WTC11 (cell line): ENCODE data around the gene DCD. TPM values are rescaled to one million over a fixed set of nuclear protein-coding genes. Genes with fewer than 3 reads are reported as not detected.

Experiments used
- ATAC-seq: fragments of 200-7000 bp; cut with Tn5 transposase; 2 replicates; pipeline ENCODE4 v1.10.0; 2021; ENCODE audit warnings: mild to moderate bottlenecking, moderate library complexity
- CTCF ChIA-PET: fragments of 300-600 bp; sonication (Branson Sonifier 250); formaldehyde crosslinking; loops from one replicate; lab custom pipeline; 2021; ENCODE audit warnings: antibody characterized with exemption; lab: Charles Lee
- POLR2A ChIA-PET: fragments of 350-600 bp; sonication (Branson Sonifier 250); formaldehyde crosslinking; loops from one replicate; lab custom pipeline; 2021; ENCODE audit warnings: antibody characterized with exemption; lab: Charles Lee
- DNase-seq: peaks from one replicate; pipeline ENCODE4 v3.0.0; 2021; ENCODE audit warnings: low spot score
- H3K27ac Mint-ChIP-seq: 2 replicates; pipeline ENCODE4 v1.8.0; 2021; ENCODE audit warnings: mixed read lengths
- H3K27me3 Mint-ChIP-seq: 2 replicates; pipeline ENCODE4 v1.8.0; 2021; ENCODE audit warnings: low read depth, mild to moderate bottlenecking, moderate library complexity, mixed read lengths
- H3K36me3 Mint-ChIP-seq: 2 replicates; pipeline ENCODE4 v1.8.0; 2021; ENCODE audit warnings: mixed read lengths
- H3K4me1 Mint-ChIP-seq: 2 replicates; pipeline ENCODE4 v1.8.0; 2022; ENCODE audit warnings: mixed read lengths
- H3K4me3 Mint-ChIP-seq: 2 replicates; pipeline ENCODE4 v1.8.0; 2021; ENCODE audit warnings: mild to moderate bottlenecking, moderate library complexity, mixed read lengths
- H3K9me3 Mint-ChIP-seq: 2 replicates; pipeline ENCODE4 v1.8.0; 2021; ENCODE audit warnings: mixed read lengths
- ATF1 ChIP-seq: sonication (generic); formaldehyde crosslinking; IDR thresholded peaks from 2 replicates; pipeline ENCODE4 v1.8.1; 2023; ENCODE audit warnings: mild to moderate bottlenecking, moderate library complexity, missing genetic modification reagents
- ETV6 ChIP-seq: sonication (generic); formaldehyde crosslinking; IDR thresholded peaks from 2 replicates; pipeline ENCODE4 v1.8.1; 2022; ENCODE audit warnings: mild to moderate bottlenecking, missing genetic modification reagents
- GRHL2 ChIP-seq: fragments of 250-450 bp; sonication (Bioruptor Pico); IDR thresholded peaks from 2 replicates; pipeline ENCODE4 v1.8.0; 2022; ENCODE audit warnings: mild to moderate bottlenecking, moderate library complexity; ENCODE audit not compliant: insufficient replicate concordance, severe bottlenecking
- KAT7 ChIP-seq: sonication (generic); formaldehyde crosslinking; IDR thresholded peaks from 2 replicates; pipeline ENCODE4 v1.8.1; 2023; ENCODE audit warnings: missing genetic modification reagents, mild to moderate bottlenecking, borderline replicate concordance
- MXD4 ChIP-seq: fragments of 250-450 bp; sonication (Bioruptor Pico); IDR thresholded peaks from 2 replicates; pipeline ENCODE4 v1.8.0; 2021; ENCODE audit warnings: mild to moderate bottlenecking, moderate library complexity, borderline replicate concordance
- NR3C1 ChIP-seq: sonication (generic); formaldehyde crosslinking; conservative IDR thresholded peaks from 2 replicates; pipeline ENCODE4 v1.8.1; 2023; ENCODE audit warnings: low read depth, mild to moderate bottlenecking, missing genetic modification reagents
- ZNF263 ChIP-seq: sonication (generic); formaldehyde crosslinking; IDR thresholded peaks from 2 replicates; pipeline ENCODE4 v1.8.1; 2022; ENCODE audit warnings: low read depth, mild to moderate bottlenecking, moderate library complexity, missing genetic modification reagents
- ZNF671 ChIP-seq: fragments of 250-450 bp; sonication (Bioruptor Pico); IDR thresholded peaks from 2 replicates; pipeline ENCODE4 v1.8.0; 2021; ENCODE audit warnings: mild to moderate bottlenecking
- total RNA-seq: library from RNA; stranded (reverse); gene quantifications from 3 replicates; pipeline ENCODE4 v1.2.3, GENCODE V29; 2021
- TF ChIP-seq, protein P1 (sequence below): sonication (generic); formaldehyde crosslinking; IDR thresholded peaks from 2 replicates; pipeline ENCODE4 v1.8.0; 2022; ENCODE audit warnings: mild to moderate bottlenecking, missing genetic modification reagents
- TF ChIP-seq, protein P2 (sequence below): fragments of 250-450 bp; sonication (Bioruptor Pico); conservative IDR thresholded peaks from 2 replicates; pipeline ENCODE4 v1.9.0; 2021; ENCODE audit warnings: mild to moderate bottlenecking
- TF ChIP-seq, protein P3 (sequence below): fragments of 250-450 bp; sonication (Bioruptor Pico); IDR thresholded peaks from 2 replicates; pipeline ENCODE4 v1.9.0; 2021; ENCODE audit warnings: moderate library complexity, mild to moderate bottlenecking, inconsistent platforms, borderline replicate concordance
- TF ChIP-seq, protein P4 (sequence below): sonication (generic); formaldehyde crosslinking; IDR thresholded peaks from 2 replicates; pipeline ENCODE4 v1.8.0; 2022; ENCODE audit warnings: mild to moderate bottlenecking, missing genetic modification reagents
- TF ChIP-seq, protein P5 (sequence below): sonication (generic); formaldehyde crosslinking; IDR thresholded peaks from 2 replicates; pipeline ENCODE4 v1.8.1; 2022; ENCODE audit warnings: mild to moderate bottlenecking, moderate library complexity, missing genetic modification reagents
- TF ChIP-seq, protein P6 (sequence below): sonication (generic); formaldehyde crosslinking; IDR thresholded peaks from 2 replicates; pipeline ENCODE4 v1.8.0; 2023; ENCODE audit warnings: missing genetic modification reagents
- TF ChIP-seq, protein P7 (sequence below): fragments of 250-450 bp; sonication (Bioruptor Pico); IDR thresholded peaks from 2 replicates; pipeline ENCODE4 v2.1.2; 2022; ENCODE audit warnings: mild to moderate bottlenecking, moderate library complexity
- TF ChIP-seq, protein P8 (sequence below): fragments of 200-600 bp; IDR thresholded peaks from 2 replicates; pipeline ENCODE4 v1.8.0; 2022; ENCODE audit warnings: antibody characterized with exemption
- TF ChIP-seq, protein P9 (sequence below): sonication (generic); formaldehyde crosslinking; conservative IDR thresholded peaks from 2 replicates; pipeline ENCODE4 v1.8.1; 2022; ENCODE audit warnings: mild to moderate bottlenecking, missing genetic modification reagents
- TF ChIP-seq, protein P10 (sequence below): sonication (generic); formaldehyde crosslinking; IDR thresholded peaks from 2 replicates; pipeline ENCODE4 v1.8.0; 2022; ENCODE audit warnings: missing genetic modification reagents
- TF ChIP-seq, protein P11 (sequence below): sonication (generic); formaldehyde crosslinking; IDR thresholded peaks from 2 replicates; pipeline ENCODE4 v1.8.1; 2023; ENCODE audit warnings: mild to moderate bottlenecking, missing genetic modification reagents

DCD gene
- total RNA-seq, 1 experiment from 2014 or later, result not detected

DNA sequence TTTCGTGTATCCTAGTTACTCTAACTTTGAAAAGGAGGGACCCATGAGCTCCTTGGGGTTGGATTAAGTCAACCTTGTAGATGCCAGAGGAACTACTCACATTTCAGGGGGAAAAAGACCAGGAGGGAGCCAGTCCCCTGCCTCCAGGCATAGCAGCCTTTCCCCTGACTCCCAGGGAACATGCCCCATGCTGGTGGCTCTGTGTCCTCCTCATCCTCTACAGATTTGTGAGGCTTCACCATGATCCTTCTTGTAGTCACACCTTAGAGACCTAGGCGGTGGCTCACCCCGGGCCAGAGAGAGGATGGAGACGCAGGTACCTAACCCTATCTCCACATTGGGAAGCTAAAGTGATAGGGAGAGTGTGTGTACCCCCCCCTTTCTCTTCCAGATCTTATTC is 43.7 kb downstream of the DCD start:
- no peak for DNase-seq
- H3K27me3 Mint-ChIP-seq, result peaks cover 45% of the 10 kb centered on the region
- ChIA-PET CTCF (interaction anchor here (0.9 to 1.5 kb wide), 5 partner anchors 8 to 77 kb away, joined by 3 to 5 read pairs (median 4); no protein-coding TSS in a partner anchor), POLR2A (no interaction called here)
- H3K9me3 Mint-ChIP-seq, result no peaks in the 10 kb centered on the region
- ATAC-seq, result no peak
- no peak overlapping the region for H3K4me3 Mint-ChIP-seq
- H3K27ac Mint-ChIP-seq, result no peak overlapping the region
- TF ChIP-seq ZNF671 (no peak), NR3C1 (CRISPR knock-in tag) (no peak), MXD4 (CRISPR knock-in tag) (no peak), KAT7 (CRISPR knock-in tag) (no peak), ETV6 (CRISPR knock-in tag) (no peak)
- TF ChIP-seq, protein P1, sequence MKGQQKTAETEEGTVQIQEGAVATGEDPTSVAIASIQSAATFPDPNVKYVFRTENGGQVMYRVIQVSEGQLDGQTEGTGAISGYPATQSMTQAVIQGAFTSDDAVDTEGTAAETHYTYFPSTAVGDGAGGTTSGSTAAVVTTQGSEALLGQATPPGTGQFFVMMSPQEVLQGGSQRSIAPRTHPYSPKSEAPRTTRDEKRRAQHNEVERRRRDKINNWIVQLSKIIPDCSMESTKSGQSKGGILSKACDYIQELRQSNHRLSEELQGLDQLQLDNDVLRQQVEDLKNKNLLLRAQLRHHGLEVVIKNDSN (CRISPR knock-in tag), result no peak
- TF ChIP-seq, protein P2, sequence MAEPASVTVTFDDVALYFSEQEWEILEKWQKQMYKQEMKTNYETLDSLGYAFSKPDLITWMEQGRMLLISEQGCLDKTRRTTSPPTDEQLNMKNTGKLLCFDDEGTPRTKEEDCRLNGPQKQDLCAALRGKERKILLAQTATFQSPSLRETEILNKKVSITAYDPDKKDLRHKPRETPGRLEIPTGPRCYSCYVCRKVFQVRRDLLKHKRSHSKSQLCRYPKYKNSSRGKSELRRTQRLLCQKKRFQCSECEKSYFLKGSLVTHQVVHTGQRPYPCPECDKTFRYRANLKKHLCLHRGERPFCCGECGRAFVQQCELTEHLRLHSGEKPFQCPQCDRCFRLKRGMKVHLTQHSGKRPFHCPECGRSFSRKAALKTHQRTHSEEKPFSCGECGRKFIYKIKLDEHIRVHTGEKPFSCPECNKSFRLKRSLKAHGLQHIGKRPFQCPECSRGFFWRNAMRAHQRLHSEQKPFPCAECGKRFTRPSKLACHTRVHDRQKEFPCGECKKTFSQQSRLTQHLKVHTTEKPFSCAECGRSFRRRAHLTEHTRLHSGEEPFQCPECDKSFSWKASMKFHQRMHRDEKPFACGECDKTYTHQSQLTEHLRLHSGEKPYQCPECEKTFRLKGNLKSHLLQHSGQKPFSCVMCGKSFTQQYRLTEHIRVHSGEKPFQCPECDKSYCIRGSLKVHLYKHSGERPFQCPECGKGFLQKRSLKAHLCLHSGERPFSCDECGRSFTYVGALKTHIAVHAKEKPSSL (CRISPR knock-in tag), result no peak
- TF ChIP-seq, protein P3, sequence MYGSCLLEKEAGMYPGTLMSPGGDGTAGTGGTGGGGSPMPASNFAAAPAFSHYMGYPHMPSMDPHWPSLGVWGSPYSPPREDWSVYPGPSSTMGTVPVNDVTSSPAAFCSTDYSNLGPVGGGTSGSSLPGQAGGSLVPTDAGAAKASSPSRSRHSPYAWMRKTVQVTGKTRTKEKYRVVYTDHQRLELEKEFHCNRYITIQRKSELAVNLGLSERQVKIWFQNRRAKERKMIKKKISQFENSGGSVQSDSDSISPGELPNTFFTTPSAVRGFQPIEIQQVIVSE (CRISPR knock-in tag), result no peak
- TF ChIP-seq, protein P4, sequence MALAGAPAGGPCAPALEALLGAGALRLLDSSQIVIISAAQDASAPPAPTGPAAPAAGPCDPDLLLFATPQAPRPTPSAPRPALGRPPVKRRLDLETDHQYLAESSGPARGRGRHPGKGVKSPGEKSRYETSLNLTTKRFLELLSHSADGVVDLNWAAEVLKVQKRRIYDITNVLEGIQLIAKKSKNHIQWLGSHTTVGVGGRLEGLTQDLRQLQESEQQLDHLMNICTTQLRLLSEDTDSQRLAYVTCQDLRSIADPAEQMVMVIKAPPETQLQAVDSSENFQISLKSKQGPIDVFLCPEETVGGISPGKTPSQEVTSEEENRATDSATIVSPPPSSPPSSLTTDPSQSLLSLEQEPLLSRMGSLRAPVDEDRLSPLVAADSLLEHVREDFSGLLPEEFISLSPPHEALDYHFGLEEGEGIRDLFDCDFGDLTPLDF (CRISPR knock-in tag), result no peak
- TF ChIP-seq, protein P5, sequence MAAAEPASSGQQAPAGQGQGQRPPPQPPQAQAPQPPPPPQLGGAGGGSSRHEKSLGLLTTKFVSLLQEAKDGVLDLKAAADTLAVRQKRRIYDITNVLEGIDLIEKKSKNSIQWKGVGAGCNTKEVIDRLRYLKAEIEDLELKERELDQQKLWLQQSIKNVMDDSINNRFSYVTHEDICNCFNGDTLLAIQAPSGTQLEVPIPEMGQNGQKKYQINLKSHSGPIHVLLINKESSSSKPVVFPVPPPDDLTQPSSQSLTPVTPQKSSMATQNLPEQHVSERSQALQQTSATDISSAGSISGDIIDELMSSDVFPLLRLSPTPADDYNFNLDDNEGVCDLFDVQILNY (CRISPR knock-in tag), result no peak
- TF ChIP-seq, protein P6, sequence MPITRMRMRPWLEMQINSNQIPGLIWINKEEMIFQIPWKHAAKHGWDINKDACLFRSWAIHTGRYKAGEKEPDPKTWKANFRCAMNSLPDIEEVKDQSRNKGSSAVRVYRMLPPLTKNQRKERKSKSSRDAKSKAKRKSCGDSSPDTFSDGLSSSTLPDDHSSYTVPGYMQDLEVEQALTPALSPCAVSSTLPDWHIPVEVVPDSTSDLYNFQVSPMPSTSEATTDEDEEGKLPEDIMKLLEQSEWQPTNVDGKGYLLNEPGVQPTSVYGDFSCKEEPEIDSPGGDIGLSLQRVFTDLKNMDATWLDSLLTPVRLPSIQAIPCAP (CRISPR knock-in tag), result no peak
- TF ChIP-seq, protein P7, sequence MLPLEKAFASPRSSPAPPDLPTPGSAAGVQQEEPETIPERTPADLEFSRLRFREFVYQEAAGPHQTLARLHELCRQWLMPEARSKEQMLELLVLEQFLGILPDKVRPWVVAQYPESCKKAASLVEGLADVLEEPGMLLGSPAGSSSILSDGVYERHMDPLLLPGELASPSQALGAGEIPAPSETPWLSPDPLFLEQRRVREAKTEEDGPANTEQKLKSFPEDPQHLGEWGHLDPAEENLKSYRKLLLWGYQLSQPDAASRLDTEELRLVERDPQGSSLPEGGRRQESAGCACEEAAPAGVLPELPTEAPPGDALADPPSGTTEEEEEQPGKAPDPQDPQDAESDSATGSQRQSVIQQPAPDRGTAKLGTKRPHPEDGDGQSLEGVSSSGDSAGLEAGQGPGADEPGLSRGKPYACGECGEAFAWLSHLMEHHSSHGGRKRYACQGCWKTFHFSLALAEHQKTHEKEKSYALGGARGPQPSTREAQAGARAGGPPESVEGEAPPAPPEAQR (CRISPR knock-in tag), result no peak
- H3K4me1 Mint-ChIP-seq, result peaks cover 4% of the 10 kb centered on the region; the same call in 1 of the 2 replicates
- H3K36me3 Mint-ChIP-seq, result no peaks in the 10 kb centered on the region

DNA sequence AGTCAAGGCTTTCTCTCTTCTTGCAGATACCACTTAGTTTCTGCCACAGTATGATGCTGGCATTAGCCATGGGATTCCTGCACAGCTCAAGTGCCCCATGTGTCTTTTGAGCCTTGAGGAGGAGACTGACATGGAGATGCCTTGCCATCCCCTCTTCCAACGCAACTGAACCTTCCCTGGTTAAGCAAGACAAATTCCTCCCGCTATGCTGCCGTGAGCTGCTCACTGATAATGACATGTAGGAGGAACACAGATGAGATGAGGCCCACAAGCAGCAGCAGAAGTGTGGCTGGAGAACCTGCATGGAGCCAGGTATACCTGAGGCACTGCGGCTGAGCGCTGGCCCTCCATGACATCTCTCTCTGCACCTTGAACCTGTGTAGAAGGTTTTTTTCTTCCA is 44.3 kb downstream of the DCD start:
- Mint-ChIP-seq H3K36me3 (no peaks in the 10 kb centered on the region), H3K9me3 (no peaks in the 10 kb centered on the region), H3K27ac (no peak overlapping the region), H3K4me1 (peaks cover 4% of the 10 kb centered on the region; the same call in 1 of the 2 replicates), H3K4me3 (no peak overlapping the region), H3K27me3 (peaks cover 45% of the 10 kb centered on the region)
- DNase-seq, result no peak
- no peak for ATAC-seq
- CTCF ChIA-PET, result interaction anchor here (0.9 to 1.5 kb wide), 5 partner anchors 8 to 76 kb away, joined by 3 to 5 read pairs (median 4); no protein-coding TSS in a partner anchor
- POLR2A ChIA-PET, result no interaction called here
- TF ChIP-seq ZNF263 (no peak), GRHL2 (CRISPR knock-in tag) (no peak), ATF1 (CRISPR knock-in tag) (no peak)
- TF ChIP-seq, protein P8, sequence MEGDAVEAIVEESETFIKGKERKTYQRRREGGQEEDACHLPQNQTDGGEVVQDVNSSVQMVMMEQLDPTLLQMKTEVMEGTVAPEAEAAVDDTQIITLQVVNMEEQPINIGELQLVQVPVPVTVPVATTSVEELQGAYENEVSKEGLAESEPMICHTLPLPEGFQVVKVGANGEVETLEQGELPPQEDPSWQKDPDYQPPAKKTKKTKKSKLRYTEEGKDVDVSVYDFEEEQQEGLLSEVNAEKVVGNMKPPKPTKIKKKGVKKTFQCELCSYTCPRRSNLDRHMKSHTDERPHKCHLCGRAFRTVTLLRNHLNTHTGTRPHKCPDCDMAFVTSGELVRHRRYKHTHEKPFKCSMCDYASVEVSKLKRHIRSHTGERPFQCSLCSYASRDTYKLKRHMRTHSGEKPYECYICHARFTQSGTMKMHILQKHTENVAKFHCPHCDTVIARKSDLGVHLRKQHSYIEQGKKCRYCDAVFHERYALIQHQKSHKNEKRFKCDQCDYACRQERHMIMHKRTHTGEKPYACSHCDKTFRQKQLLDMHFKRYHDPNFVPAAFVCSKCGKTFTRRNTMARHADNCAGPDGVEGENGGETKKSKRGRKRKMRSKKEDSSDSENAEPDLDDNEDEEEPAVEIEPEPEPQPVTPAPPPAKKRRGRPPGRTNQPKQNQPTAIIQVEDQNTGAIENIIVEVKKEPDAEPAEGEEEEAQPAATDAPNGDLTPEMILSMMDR, result no peak; the same call in 1 of the 2 replicates
- TF ChIP-seq, protein P9, sequence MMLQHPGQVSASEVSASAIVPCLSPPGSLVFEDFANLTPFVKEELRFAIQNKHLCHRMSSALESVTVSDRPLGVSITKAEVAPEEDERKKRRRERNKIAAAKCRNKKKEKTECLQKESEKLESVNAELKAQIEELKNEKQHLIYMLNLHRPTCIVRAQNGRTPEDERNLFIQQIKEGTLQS (CRISPR knock-in tag), result no peak
- TF ChIP-seq, protein P10, sequence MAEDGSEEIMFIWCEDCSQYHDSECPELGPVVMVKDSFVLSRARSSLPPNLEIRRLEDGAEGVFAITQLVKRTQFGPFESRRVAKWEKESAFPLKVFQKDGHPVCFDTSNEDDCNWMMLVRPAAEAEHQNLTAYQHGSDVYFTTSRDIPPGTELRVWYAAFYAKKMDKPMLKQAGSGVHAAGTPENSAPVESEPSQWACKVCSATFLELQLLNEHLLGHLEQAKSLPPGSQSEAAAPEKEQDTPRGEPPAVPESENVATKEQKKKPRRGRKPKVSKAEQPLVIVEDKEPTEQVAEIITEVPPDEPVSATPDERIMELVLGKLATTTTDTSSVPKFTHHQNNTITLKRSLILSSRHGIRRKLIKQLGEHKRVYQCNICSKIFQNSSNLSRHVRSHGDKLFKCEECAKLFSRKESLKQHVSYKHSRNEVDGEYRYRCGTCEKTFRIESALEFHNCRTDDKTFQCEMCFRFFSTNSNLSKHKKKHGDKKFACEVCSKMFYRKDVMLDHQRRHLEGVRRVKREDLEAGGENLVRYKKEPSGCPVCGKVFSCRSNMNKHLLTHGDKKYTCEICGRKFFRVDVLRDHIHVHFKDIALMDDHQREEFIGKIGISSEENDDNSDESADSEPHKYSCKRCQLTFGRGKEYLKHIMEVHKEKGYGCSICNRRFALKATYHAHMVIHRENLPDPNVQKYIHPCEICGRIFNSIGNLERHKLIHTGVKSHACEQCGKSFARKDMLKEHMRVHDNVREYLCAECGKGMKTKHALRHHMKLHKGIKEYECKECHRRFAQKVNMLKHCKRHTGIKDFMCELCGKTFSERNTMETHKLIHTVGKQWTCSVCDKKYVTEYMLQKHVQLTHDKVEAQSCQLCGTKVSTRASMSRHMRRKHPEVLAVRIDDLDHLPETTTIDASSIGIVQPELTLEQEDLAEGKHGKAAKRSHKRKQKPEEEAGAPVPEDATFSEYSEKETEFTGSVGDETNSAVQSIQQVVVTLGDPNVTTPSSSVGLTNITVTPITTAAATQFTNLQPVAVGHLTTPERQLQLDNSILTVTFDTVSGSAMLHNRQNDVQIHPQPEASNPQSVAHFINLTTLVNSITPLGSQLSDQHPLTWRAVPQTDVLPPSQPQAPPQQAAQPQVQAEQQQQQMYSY, result no peak
- TF ChIP-seq, protein P11, sequence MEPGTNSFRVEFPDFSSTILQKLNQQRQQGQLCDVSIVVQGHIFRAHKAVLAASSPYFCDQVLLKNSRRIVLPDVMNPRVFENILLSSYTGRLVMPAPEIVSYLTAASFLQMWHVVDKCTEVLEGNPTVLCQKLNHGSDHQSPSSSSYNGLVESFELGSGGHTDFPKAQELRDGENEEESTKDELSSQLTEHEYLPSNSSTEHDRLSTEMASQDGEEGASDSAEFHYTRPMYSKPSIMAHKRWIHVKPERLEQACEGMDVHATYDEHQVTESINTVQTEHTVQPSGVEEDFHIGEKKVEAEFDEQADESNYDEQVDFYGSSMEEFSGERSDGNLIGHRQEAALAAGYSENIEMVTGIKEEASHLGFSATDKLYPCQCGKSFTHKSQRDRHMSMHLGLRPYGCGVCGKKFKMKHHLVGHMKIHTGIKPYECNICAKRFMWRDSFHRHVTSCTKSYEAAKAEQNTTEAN, result no peak
